Activated CD4-positive, alpha-beta T cell treated with anti-CD3 and anti-CD28 coated beads for 48 hours (primary cell): ENCODE results near the gene RPP25L.
A peak's percentile ranks its signal among the peaks of the same experiment; 100 is the strongest.

ENCODE experiments used
- DNase-seq: peaks from one replicate; pipeline ENCODE4 v3.0.0-alpha.2; 2020

The RPP25L gene

DNA sequence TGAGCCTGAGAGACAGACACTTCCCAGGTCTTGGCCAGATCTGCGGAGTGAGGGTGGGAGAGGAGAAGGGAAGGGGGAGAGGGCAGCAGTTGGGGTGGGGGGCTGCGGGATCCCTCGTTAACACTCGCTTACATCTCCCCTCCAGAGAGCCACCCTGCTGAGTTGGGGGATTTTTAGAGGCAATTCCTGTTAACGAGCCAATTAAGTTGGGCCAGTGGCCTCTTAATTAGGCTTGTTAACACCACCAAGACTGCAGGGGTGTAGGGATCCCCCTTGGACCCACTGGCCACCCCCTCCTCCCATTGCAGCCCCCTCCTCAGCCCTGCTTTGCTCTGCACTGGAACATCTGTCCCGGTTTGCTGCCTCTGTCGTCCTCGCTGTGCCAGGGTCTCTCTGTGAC lies 46.0 kb downstream of the RPP25L start:
- no peak for DNase-seq

DNA sequence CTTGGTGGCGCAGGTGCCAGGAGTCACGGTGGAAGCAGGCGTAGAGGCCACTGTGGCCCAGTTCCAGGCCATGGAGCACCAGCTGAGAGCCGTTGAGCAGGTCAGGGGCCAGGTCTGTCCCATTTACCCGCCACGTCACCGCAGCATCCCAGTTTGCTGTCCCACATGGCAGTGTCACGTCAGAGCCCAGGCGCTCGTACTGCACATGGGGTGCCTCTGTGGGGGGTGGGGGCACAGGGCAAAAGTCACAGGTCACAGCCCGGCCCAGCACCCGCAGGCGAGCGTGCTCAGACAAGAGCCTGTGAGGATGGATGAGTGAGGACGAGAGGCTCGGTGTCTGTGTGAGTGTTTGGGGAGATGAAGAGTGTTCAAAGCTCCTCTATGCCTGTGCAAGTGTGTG lies 47.3 kb downstream of the RPP25L start:
- DNase-seq: no peak

DNA sequence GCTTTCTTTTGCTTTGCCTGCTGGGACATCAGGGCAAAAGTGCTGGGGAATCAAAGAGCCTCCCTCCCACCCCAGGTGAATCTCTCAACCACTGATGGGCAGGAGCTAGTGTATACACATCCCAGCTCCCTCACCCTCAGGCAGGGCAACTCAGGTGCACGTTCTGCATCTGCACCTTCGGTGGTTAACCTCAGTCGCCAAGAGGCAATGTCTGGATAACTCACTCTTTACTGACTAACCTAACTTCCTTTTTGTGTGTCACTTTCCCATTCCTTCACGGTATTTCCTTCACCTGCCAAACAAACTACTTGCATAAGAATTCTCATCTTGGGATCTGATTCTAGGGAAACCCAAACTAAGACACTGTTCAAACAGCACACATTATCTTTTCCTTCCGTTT lies 48.6 kb downstream of the RPP25L start:
- no peak for DNase-seq

GRCh38 chr9:34562135-34562745 lies 49.7 kb downstream of the RPP25L start:
- peak; percentile 62 for DNase-seq

GRCh38 chr9:34560599-34561214 lies 51.2 kb downstream of the RPP25L start:
- DNase-seq: no peak
